ENCODE measurements around the gene HTR1E.
"Not testable (repeated sequence)": the region's sequence is repeated elsewhere in the genome, so short reads cannot be mapped to it uniquely, and the experiment has no call there.

Gene HTR1E

GRCh38 chr6:87001494-87001893 is 64.2 kb downstream of the HTR1E start:
- TF ChIP-seq CTCF (IDR thresholded peaks at IDR 0.05; ENCODE audit: low read depth, low read length, missing control alignments) = no peak
- no peak for DNase-seq
- in situ Hi-C loops (cut with HindIII; ENCODE audit: low pct_ligation_motif_present, low sequenced_read_pairs) = no loop called here
- no peaks in the 10 kb centered on the region for H3K27me3 ChIP-seq (replicated peaks)
- H3K4me3 ChIP-seq (ENCODE audit: low read depth, low read length) = no peak overlapping the region
- H3K36me3 ChIP-seq (replicated peaks) = no peaks in the 10 kb centered on the region
- no peak overlapping the region for H3K27ac ChIP-seq

GRCh38 chr6:87002391-87002790 is 65.1 kb downstream of the HTR1E start:
- H3K4me3 ChIP-seq (ENCODE audit: low read depth, low read length); in situ Hi-C loops (cut with HindIII; ENCODE audit: low pct_ligation_motif_present, low sequenced_read_pairs); H3K36me3 ChIP-seq (replicated peaks); H3K27me3 ChIP-seq (replicated peaks); DNase-seq; H3K27ac ChIP-seq: not testable (repeated sequence)

- H3K27me3 ChIP-seq (replicated peaks); DNase-seq; H3K27ac ChIP-seq; in situ Hi-C loops (cut with HindIII; ENCODE audit: low pct_ligation_motif_present, low sequenced_read_pairs); H3K4me3 ChIP-seq (ENCODE audit: low read depth, low read length); H3K36me3 ChIP-seq (replicated peaks): not testable (repeated sequence)
These were observed 69.2 kb downstream of the HTR1E start for GRCh38 chr6:87006541-87006940.

- H3K4me3 ChIP-seq (ENCODE audit: low read depth, low read length); H3K36me3 ChIP-seq (replicated peaks); H3K27me3 ChIP-seq (replicated peaks); H3K27ac ChIP-seq; DNase-seq; in situ Hi-C loops (cut with HindIII; ENCODE audit: low pct_ligation_motif_present, low sequenced_read_pairs): not testable (repeated sequence)
These were observed 72.3 kb downstream of the HTR1E start for GRCh38 chr6:87009581-87009980.

GRCh38 chr6:87012035-87012434 is 74.7 kb downstream of the HTR1E start:
- Histone ChIP-seq H3K27ac (no peak overlapping the region), H3K36me3 (replicated peaks) (no peaks in the 10 kb centered on the region), H3K4me3 (ENCODE audit: low read depth, low read length) (no peak overlapping the region), H3K27me3 (replicated peaks) (no peaks in the 10 kb centered on the region)
- in situ Hi-C loops (cut with HindIII; ENCODE audit: low pct_ligation_motif_present, low sequenced_read_pairs) = no loop called here
- no peak for TF ChIP-seq CTCF (IDR thresholded peaks at IDR 0.05; ENCODE audit: low read depth, low read length, missing control alignments)
- no peak for DNase-seq

- Histone ChIP-seq H3K27me3 (replicated peaks) (no peaks in the 10 kb centered on the region), H3K27ac (no peak overlapping the region), H3K36me3 (replicated peaks) (no peaks in the 10 kb centered on the region), H3K4me3 (ENCODE audit: low read depth, low read length) (no peak overlapping the region)
- TF ChIP-seq CTCF (IDR thresholded peaks at IDR 0.05; ENCODE audit: low read depth, low read length, missing control alignments) = no peak
- DNase-seq = no peak
- in situ Hi-C loops (cut with HindIII; ENCODE audit: low pct_ligation_motif_present, low sequenced_read_pairs) = no loop called here
These were observed 75.4 kb downstream of the HTR1E start for GRCh38 chr6:87012743-87013142.

GRCh38 chr6:87016772-87017171 is 79.4 kb downstream of the HTR1E start:
- Histone ChIP-seq H3K27ac (no peak overlapping the region), H3K4me3 (ENCODE audit: low read depth, low read length) (no peak overlapping the region), H3K27me3 (replicated peaks) (no peaks in the 10 kb centered on the region), H3K36me3 (replicated peaks) (no peaks in the 10 kb centered on the region)
- in situ Hi-C loops (cut with HindIII; ENCODE audit: low pct_ligation_motif_present, low sequenced_read_pairs) = no loop called here
- DNase-seq = no peak
- TF ChIP-seq CTCF (IDR thresholded peaks at IDR 0.05; ENCODE audit: low read depth, low read length, missing control alignments) = no peak

All from brain microvascular endothelial cell (primary cell).